Astrocyte of the spinal cord (primary cell): ENCODE measurements around the gene PRKAR1B.

Experiments used
- DNase-seq: peaks from one replicate; pipeline ENCODE4 v3.0.0; 2011; ENCODE audit warnings: low read depth, low spot score
- H3K4me3 ChIP-seq: 2 replicates; pipeline ENCODE4 v1.5.1; 2011; ENCODE audit warnings: low read depth, mild to moderate bottlenecking, low read length, moderate library complexity
- in situ Hi-C: cut with HindIII; loops from 2 replicates; pipeline ENCODE4 v1.10.0; 2017; ENCODE audit warnings: low sequenced_read_pairs
- TF ChIP-seq, protein P1 (sequence below): IDR thresholded peaks from 2 replicates; pipeline ENCODE4 v1.5.1; 2012; ENCODE audit warnings: low read depth, mild to moderate bottlenecking, low read length, inconsistent platforms

PRKAR1B gene

DNA sequence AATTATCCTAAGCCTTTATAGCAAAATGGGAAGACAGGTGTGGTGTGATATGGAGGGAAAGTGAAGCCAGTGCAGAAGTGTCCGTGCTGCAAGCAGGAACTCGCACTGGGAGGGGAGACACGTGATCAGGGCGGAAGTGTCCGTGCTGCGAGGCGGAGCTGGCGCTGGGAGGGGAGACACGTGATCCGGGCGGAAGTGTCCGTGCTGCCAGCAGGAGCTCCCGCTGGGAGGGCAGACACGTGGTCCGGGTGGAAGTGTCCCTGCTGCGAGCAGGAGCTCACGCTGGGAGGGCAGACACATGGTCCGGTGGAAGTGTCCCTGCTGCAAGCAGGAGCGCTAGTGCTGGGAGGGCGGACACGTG lies 40.5 kb upstream of the PRKAR1B start:
- in situ Hi-C loops: no loop called here
- H3K4me3 ChIP-seq: peak overlapping the region; percentile 3
- TF ChIP-seq, protein P1, sequence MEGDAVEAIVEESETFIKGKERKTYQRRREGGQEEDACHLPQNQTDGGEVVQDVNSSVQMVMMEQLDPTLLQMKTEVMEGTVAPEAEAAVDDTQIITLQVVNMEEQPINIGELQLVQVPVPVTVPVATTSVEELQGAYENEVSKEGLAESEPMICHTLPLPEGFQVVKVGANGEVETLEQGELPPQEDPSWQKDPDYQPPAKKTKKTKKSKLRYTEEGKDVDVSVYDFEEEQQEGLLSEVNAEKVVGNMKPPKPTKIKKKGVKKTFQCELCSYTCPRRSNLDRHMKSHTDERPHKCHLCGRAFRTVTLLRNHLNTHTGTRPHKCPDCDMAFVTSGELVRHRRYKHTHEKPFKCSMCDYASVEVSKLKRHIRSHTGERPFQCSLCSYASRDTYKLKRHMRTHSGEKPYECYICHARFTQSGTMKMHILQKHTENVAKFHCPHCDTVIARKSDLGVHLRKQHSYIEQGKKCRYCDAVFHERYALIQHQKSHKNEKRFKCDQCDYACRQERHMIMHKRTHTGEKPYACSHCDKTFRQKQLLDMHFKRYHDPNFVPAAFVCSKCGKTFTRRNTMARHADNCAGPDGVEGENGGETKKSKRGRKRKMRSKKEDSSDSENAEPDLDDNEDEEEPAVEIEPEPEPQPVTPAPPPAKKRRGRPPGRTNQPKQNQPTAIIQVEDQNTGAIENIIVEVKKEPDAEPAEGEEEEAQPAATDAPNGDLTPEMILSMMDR: no peak
- DNase-seq: no peak

DNA sequence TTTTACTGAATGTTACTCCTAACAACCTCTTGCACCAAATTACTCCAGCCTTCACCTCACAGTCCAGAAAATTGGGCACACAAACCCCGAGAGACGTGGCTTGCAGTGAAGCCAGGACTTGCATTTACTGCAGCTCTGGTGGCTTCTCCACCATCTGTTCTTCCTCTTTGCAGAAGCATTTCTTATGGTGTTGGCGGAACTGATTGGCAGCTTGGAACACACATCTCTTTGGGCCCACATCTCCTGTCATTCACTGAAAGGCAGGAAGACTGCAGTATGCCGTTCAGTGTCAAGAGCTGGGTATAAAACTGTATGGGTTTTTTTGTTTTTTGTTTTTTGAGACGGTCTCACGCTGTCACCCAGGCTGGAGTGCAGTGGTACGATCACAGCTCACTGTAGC lies 38.3 kb upstream of the PRKAR1B start:
- DNase-seq: no peak
- in situ Hi-C loops: no loop called here
- TF ChIP-seq, protein P1: no peak
- H3K4me3 ChIP-seq: no peak overlapping the region

DNA sequence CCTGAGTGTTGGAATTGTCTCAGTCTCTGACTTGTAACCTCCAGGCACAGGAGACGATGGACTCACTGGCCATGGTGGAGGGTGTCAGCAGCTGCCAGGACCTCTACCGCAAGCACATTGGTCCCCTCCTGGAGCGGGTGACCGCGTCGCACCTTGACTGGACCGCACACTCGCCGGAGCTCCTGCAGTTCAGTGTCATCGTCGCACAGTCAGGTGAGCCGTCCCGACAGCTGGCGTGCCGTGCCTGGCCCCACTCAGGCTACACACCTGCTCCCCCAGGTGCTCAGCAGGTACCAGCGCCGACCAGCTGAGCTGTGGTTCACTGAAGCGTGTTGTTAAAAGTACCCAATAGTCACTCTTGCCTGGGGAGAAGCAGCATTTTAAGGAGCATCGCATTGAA lies 36.7 kb upstream of the PRKAR1B start:
- DNase-seq: no peak
- TF ChIP-seq, protein P1: no peak
- in situ Hi-C loops: no loop called here
- H3K4me3 ChIP-seq: no peak overlapping the region

DNA sequence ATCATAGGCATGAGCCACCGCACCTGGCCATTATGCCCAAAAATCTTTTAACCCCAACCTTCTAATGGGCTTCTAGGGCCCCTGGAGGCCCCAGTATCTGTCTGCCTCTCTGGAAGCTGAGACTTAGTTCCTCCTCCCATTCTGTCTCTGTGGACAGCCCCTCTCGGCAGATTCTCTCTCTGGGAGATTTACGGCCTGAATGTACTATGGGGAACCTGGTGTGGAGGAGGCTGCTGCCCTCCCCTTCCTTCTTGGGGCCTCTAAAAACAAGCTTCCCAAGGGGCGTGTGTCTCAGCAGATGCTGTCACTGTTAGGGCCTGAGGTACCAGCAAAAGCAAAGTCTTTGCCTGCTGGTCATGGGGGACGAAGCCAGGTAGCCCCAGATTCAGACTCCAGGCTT lies 35.8 kb upstream of the PRKAR1B start:
- H3K4me3 ChIP-seq: no peak overlapping the region
- in situ Hi-C loops: no loop called here
- TF ChIP-seq, protein P1: no peak
- no peak for DNase-seq

DNA sequence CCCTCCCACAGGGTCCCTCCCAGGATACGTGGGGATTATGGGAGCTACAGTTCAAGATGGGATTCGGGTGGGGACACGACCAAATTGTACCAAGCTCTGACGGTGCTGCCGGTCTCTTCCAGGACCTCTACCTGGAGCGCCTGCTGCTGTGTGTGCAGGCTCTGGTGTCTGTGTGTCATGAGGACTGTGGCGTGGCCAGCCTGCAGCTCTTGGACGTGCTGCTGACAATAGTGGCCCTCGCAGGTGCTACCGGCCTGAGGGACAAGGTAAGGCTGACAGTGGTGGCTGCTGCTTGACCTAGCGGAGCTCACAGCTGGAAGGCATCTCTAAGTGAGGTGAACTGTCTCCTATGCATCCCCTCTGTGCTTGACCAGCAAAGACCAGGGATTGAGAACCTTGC lies 34.5 kb upstream of the PRKAR1B start:
- DNase-seq: no peak
- in situ Hi-C loops: no loop called here
- no peak overlapping the region for H3K4me3 ChIP-seq
- TF ChIP-seq, protein P1: no peak

DNA sequence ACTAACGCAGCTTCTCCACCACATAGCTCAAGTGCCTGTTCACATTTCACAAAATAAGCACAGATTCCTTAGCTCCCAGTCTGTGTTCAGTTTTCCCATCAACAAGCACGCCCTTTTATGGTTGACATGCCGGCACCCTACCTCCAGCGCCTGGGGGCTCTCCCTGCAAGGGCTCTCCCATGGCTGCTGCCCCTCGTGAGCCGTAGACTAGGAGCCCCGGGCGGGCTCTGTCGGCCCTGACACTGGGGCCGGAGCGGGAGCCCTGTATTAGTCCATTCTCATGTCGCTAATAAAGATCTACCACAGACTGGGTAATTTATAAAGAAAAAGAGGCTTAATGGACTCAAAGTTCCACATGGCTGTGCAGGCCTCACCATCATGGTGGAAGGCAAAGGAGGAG lies 34.0 kb upstream of the PRKAR1B start:
- H3K4me3 ChIP-seq: no peak overlapping the region
- in situ Hi-C loops: no loop called here
- TF ChIP-seq, protein P1: no peak
- DNase-seq: no peak

- no peak overlapping the region for H3K4me3 ChIP-seq
- DNase-seq: no peak
- in situ Hi-C loops: no loop called here
- TF ChIP-seq, protein P1: no peak
Observed at GRCh38 chr7:760006-760405, 32.9 kb upstream of the PRKAR1B start.
